Measurements from ENCODE around the gene ARHGAP42. TPM values are rescaled to one million over a fixed set of nuclear protein-coding genes. Genes with fewer than 3 reads are reported as not detected.

Gene ARHGAP42
- total and polyA plus RNA-seq, 10 of the 15 experiments (the other 5 are each of a cell fraction or from before 2014, with no cell fraction given): 1.8 to 6.3 (median 3.2) TPM

- no peak for DNase-seq (ENCODE audit: low read depth, low spot score)
- ChIA-PET POLR2A (no interaction called here), SMC1A (ENCODE audit: uncharacterized antibody, unreplicated experiment) (interaction anchor here (1.7 to 2.1 kb wide), 2 partner anchors 12 to 71 kb away, joined by 5 read pairs; no protein-coding TSS in a partner anchor), CTCF (no interaction called here), RAD21 (ENCODE audit: unreplicated experiment) (no interaction called here)
- in situ Hi-C loops (cut with MboI): no loop called here
- FAIRE-seq: no peak
- Histone ChIP-seq H3K4me1 (ENCODE audit: control insufficient read depth, insufficient read depth, low read length) (no peaks in the 10 kb centered on the region), H3K4me2 (ENCODE audit: control insufficient read depth, insufficient read depth) (no peak overlapping the region), H3K36me3 (ENCODE audit: control insufficient read depth in 2 of 2, insufficient read depth in 2 of 2, low read length in 1 of 2) (no peaks in the 10 kb centered on the region), H3K27ac (ENCODE audit: control insufficient read depth, insufficient read depth) (no peak overlapping the region), H3K9me3 (replicated peaks; ENCODE audit: control insufficient read depth, insufficient read depth, low read length) (no peaks in the 10 kb centered on the region), H3K9ac (ENCODE audit: control insufficient read depth, insufficient read depth, low read length) (no peak overlapping the region), H4K20me1 (ENCODE audit: control insufficient read depth, insufficient read depth) (no peaks in the 10 kb centered on the region), H3K4me3 (no peak overlapping the region), H2AFZ (ENCODE audit: control insufficient read depth, low read depth, low read length) (no peak overlapping the region), H3K79me2 (ENCODE audit: control insufficient read depth, insufficient read depth, low read length) (no peaks in the 10 kb centered on the region), H3K27me3 (replicated peaks in 1 of 2; ENCODE audit: control insufficient read depth in 2 of 2, insufficient read depth in 2 of 2, low read length in 1 of 2) (no peaks in the 10 kb centered on the region)
- WGBS (ENCODE audit: insufficient coverage, insufficient replicate concordance, low lambda C conversion rate, missing lambda C conversion rate): 25% methylated on average over 2 of the region's 2 CpGs
- BruUV-seq (replicated peaks): no TSS peak
- intact Hi-C loops (cut with micrococcal nuclease; ENCODE audit: unreplicated experiment): no loop called here
- no peak for ATAC-seq
- no peak for TF ChIP-seq IRF5 (IDR thresholded peaks at IDR 0.05; ENCODE audit: borderline replicate concordance)
- TF ChIP-seq TCF7 (IDR thresholded peaks at IDR 0.05; ENCODE audit: borderline replicate concordance): no peak
- TF ChIP-seq RAD21 (IDR thresholded peaks at IDR 0.05; ENCODE audit: insufficient read depth, low read depth, low read length): no peak
- no peak for TF ChIP-seq WRNIP1 (IDR thresholded peaks at IDR 0.05; ENCODE audit: borderline replicate concordance, low read depth, low read length)
- no peak for TF ChIP-seq NBN (IDR thresholded peaks at IDR 0.05)
Measured at GRCh38 chr11:100759106-100759505, 72.0 kb downstream of the ARHGAP42 start.

- H3K79me2 ChIP-seq (ENCODE audit: control insufficient read depth, insufficient read depth, low read length): no peaks in the 10 kb centered on the region
- in situ Hi-C loops (cut with MboI) (no loop called here), intact Hi-C loops (cut with micrococcal nuclease; ENCODE audit: unreplicated experiment) (no loop called here)
- no peak for FAIRE-seq
- no peaks in the 10 kb centered on the region for H3K4me1 ChIP-seq (ENCODE audit: control insufficient read depth, insufficient read depth, low read length)
- no peak overlapping the region for H3K4me2 ChIP-seq (ENCODE audit: control insufficient read depth, insufficient read depth)
- RAD21 ChIA-PET (ENCODE audit: unreplicated experiment): no interaction called here
- 63% methylated on average over 3 of the region's 3 CpGs for WGBS (ENCODE audit: insufficient coverage, insufficient replicate concordance, low lambda C conversion rate, missing lambda C conversion rate)
- SMC1A ChIA-PET (ENCODE audit: uncharacterized antibody, unreplicated experiment): interaction anchor here (0.8 to 2.1 kb wide), 3 partner anchors 11 to 72 kb away, joined by 3 to 5 read pairs (median 5); no protein-coding TSS in a partner anchor
- no peak overlapping the region for H3K4me3 ChIP-seq
- POLR2A ChIA-PET: no interaction called here
- H3K27me3 ChIP-seq (replicated peaks in 1 of 2; ENCODE audit: control insufficient read depth in 2 of 2, insufficient read depth in 2 of 2, low read length in 1 of 2): no peaks in the 10 kb centered on the region
- H2AFZ ChIP-seq (ENCODE audit: control insufficient read depth, low read depth, low read length): no peak overlapping the region
- CTCF ChIA-PET: interaction anchor here (0.8 kb wide), 1 partner anchor 170 kb away, joined by 3 read pairs; no protein-coding TSS in a partner anchor
- ATAC-seq: no peak
- no TSS peak for BruUV-seq (replicated peaks)
- H4K20me1 ChIP-seq (ENCODE audit: control insufficient read depth, insufficient read depth): no peaks in the 10 kb centered on the region
- no peak overlapping the region for H3K27ac ChIP-seq (ENCODE audit: control insufficient read depth, insufficient read depth)
- no peaks in the 10 kb centered on the region for H3K36me3 ChIP-seq (ENCODE audit: control insufficient read depth in 2 of 2, insufficient read depth in 2 of 2, low read length in 1 of 2)
- no peaks in the 10 kb centered on the region for H3K9me3 ChIP-seq (replicated peaks; ENCODE audit: control insufficient read depth, insufficient read depth, low read length)
- H3K9ac ChIP-seq (ENCODE audit: control insufficient read depth, insufficient read depth, low read length): no peak overlapping the region
- no peak for DNase-seq (ENCODE audit: low read depth, low spot score)
- TF ChIP-seq MTA3 (IDR thresholded peaks at IDR 0.05; ENCODE audit: borderline replicate concordance, low read length): no peak
- TF ChIP-seq JUND (IDR thresholded peaks at IDR 0.05; ENCODE audit: low read depth, low read length): no peak
- TF ChIP-seq, protein P1, sequence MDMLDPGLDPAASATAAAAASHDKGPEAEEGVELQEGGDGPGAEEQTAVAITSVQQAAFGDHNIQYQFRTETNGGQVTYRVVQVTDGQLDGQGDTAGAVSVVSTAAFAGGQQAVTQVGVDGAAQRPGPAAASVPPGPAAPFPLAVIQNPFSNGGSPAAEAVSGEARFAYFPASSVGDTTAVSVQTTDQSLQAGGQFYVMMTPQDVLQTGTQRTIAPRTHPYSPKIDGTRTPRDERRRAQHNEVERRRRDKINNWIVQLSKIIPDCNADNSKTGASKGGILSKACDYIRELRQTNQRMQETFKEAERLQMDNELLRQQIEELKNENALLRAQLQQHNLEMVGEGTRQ (IDR thresholded peaks at IDR 0.05; ENCODE audit: borderline replicate concordance, low read depth, low read length): no peak
- no peak for TF ChIP-seq ZNF274 (IDR thresholded peaks at IDR 0.05; ENCODE audit: insufficient read depth, insufficient read length)
- no peak for TF ChIP-seq MEF2A (IDR thresholded peaks at IDR 0.05; ENCODE audit: insufficient read depth, low read depth, low read length)
- no peak for TF ChIP-seq YY1 (IDR thresholded peaks at IDR 0.05; ENCODE audit: low read depth, low read length)
- TF ChIP-seq CBX3 (IDR thresholded peaks at IDR 0.05; ENCODE audit: borderline replicate concordance, low read depth): no peak
- TF ChIP-seq HCFC1 (IDR thresholded peaks at IDR 0.05; ENCODE audit: low read length): no peak
- TF ChIP-seq RELA (IDR thresholded peaks at IDR 0.05; ENCODE audit: borderline replicate concordance, partially characterized antibody): no peak
- TF ChIP-seq KAT2A (conservative IDR thresholded peaks at IDR 0.05; ENCODE audit: control insufficient read depth, low read depth, low read length): no peak
Measured at GRCh38 chr11:100759856-100760255, 72.8 kb downstream of the ARHGAP42 start.

Data from GM12878 (cell line).